NCI-H187 treated with DMSO at 0.1 percent for 48 hours (cell line): Measurements from ENCODE around the gene CCDC87.
"Not testable (repeated sequence)": the region's sequence is repeated elsewhere in the genome, so short reads cannot be mapped to it uniquely, and the experiment has no call there.

Experiments used
- DNase-seq: peaks from one replicate; lab custom pipeline; 2025; lab: John Stamatoyannopoulos, UW

The CCDC87 gene

GRCh38 chr11:66550887-66551286 is 42.0 kb downstream of the CCDC87 start:
- no peak for DNase-seq

GRCh38 chr11:66549696-66550095 is 43.2 kb downstream of the CCDC87 start:
- DNase-seq, result no peak

- DNase-seq, result no peak
These were observed 43.9 kb downstream of the CCDC87 start for GRCh38 chr11:66548774-66549630.

- DNase-seq, result no peak
These were observed 44.8 kb downstream of the CCDC87 start for GRCh38 chr11:66548041-66548440.

- DNase-seq, result no peak
These were observed 45.2 kb downstream of the CCDC87 start for GRCh38 chr11:66547662-66548009.

GRCh38 chr11:66546966-66547661 is 45.7 kb downstream of the CCDC87 start:
- DNase-seq, result no peak

GRCh38 chr11:66546368-66546965 is 46.4 kb downstream of the CCDC87 start, which contains the start of gene ACTN3:
ACTN3 (plus strand) TSS chr11:66546903; CDS start chr11:66546938, 35 bp downstream.
- DNase-seq, result no peak

GRCh38 chr11:66545701-66546367 is 47.0 kb downstream of the CCDC87 start, which contains the start of gene ZDHHC24:
ZDHHC24 (minus strand) TSS chr11:66546048; CDS start chr11:66546003, 45 bp downstream.
- DNase-seq, result peak; percentile 45

GRCh38 chr11:66544952-66545351 is 47.9 kb downstream of the CCDC87 start:
- DNase-seq, result not testable (repeated sequence)

GRCh38 chr11:66543263-66544107 is 49.4 kb downstream of the CCDC87 start:
- DNase-seq, result no peak

- no peak for DNase-seq
These were observed 50.5 kb downstream of the CCDC87 start for GRCh38 chr11:66542362-66542761.

GRCh38 chr11:66541892-66542291 is 51.0 kb downstream of the CCDC87 start:
- DNase-seq, result no peak

GRCh38 chr11:66540598-66540997 is 52.3 kb downstream of the CCDC87 start:
- DNase-seq, result not testable (repeated sequence)
